ENCODE data around the gene KRTAP10-2. TPM values are rescaled to one million over a fixed set of nuclear protein-coding genes. Genes with fewer than 3 reads are reported as not detected.

Gene KRTAP10-2
- total RNA-seq, 1 experiment from 2014 or later, result not detected

DNA sequence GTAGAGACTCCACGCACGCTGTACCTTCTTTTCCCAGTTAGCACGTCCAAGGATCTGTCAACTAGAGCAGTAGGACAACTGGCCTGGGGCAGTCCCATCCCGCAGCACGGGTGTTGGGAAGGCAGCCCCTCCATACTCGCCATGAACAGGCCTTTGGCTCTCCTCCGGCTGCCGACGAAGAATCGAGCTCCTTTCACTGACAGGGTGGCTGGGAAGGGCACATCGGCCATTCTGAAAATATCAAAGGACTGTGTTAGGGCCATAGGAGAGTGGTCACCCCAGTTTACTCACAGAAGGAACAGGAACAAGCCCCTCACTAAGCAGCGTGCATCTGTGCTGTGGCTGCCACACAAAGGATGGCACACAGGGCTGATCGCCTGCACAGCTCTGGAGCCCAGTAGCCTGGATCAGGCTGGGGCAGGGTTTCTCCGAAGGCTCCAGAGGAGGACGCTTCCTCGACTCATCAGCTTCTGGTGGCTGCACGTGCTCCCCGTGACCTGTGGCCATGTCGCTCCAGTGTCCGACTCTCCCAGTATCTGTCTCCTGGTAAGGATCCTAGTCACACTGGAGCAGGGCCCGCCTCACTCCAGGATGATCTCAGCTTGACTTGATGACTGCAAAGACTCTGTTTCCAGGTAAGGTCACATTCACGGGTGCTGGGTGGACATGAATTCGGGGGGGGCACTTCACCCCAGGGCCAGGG lies 20.3 kb downstream of the KRTAP10-2 start:
- in situ Hi-C loops (cut with HindIII; ENCODE audit: low pct_unique_long_range_greater_than_20kb, low sequenced_read_pairs), result no loop called here
- DNase-seq (ENCODE audit: low read depth), result no peak

DNA sequence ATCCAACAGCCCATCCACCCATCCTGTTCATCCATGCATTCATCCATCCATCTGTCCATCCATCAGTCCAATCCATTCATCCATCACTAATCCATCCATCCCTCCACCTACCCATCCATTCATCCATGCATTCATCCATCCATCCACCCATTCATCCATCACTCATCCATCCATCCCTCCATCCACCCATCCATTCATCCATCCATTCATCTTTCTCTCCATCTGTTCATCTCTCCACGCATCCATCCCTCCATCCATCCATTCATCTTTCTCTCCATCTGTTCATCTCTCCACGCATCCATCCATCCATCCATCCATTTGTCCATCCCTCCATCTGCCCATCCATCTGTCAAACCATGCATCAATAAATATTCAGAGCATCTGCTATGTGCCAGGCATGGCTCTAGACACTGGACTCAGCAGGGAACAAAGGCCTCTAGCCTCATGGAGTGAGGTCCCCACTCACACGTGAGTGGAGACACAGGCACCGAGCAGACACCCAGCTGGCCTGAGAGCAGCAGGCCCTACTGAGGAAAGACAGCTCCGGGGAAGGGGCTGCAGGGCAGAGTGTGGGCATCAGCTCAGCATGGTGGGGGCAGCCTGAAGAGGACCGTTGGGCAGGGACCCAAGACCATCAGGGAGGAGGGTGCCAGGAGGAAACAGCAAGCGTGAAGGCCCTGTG lies 20.9 kb downstream of the KRTAP10-2 start:
- in situ Hi-C loops (cut with HindIII; ENCODE audit: low pct_unique_long_range_greater_than_20kb, low sequenced_read_pairs), result no loop called here
- DNase-seq (ENCODE audit: low read depth), result no peak

- DNase-seq (ENCODE audit: low read depth), result no peak
- in situ Hi-C loops (cut with HindIII; ENCODE audit: low pct_unique_long_range_greater_than_20kb, low sequenced_read_pairs), result no loop called here
These were observed 21.7 kb downstream of the KRTAP10-2 start for GRCh38 chr21:44529503-44530125.

DNA sequence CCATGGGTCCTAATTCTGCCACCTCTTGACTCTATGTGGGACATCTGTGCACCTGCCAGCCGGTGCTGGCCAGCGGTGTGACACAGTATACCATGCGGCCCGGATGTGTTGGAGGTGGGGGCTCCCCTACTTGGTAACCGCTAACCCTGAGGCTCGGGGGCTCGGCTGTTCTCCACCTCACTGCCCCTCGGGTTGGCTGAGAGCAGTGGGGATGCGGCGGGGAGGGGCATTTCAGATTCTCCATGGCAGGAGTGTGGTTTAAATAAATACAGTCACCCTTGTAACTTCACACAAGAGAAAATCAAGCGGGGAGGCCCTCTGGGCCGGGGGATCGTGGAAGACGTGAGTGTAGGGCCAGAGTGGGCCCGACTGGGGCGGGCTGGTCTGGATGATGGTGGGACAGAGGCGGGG lies 22.3 kb downstream of the KRTAP10-2 start:
- in situ Hi-C loops (cut with HindIII; ENCODE audit: low pct_unique_long_range_greater_than_20kb, low sequenced_read_pairs), result no loop called here
- DNase-seq (ENCODE audit: low read depth), result no peak

GRCh38 chr21:44528634-44528995 lies 22.7 kb downstream of the KRTAP10-2 start:
- in situ Hi-C loops (cut with HindIII; ENCODE audit: low pct_unique_long_range_greater_than_20kb, low sequenced_read_pairs), result no loop called here
- no peak for DNase-seq (ENCODE audit: low read depth)

DNA sequence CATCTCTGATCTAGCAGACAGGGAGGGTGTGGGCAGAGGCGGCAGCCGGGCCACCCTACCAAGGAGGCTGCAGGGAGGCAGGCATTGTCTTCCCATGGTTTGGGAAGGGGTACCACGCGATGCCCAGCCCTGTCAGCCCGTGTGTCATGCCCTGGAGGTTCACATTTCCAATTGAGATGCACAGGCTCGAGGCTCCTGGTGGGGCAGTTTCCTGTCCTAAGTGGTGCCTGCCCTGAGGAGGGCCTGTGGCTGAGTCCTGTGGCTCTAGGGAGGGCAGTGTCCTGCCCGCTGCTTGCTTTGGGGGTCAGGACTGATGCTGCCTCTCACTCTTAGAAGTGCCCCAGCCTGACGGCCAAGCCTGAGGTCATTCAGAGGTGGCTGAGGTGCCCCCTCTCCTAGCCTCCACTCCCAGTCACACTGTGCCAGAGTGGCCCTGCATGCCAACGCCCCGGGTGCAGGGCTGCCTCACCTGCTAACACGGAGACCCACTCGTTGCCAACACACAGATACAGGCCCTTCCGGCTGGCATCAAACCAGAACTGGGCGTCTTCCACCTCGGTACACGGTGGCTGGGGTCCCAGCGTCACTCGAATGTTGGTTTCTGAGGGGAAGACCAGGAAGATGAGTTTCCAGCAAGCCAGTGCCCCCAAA lies 23.2 kb downstream of the KRTAP10-2 start:
- in situ Hi-C loops (cut with HindIII; ENCODE audit: low pct_unique_long_range_greater_than_20kb, low sequenced_read_pairs), result no loop called here
- DNase-seq (ENCODE audit: low read depth), result no peak

GRCh38 chr21:44527156-44527982 lies 23.9 kb downstream of the KRTAP10-2 start:
- in situ Hi-C loops (cut with HindIII; ENCODE audit: low pct_unique_long_range_greater_than_20kb, low sequenced_read_pairs), result no loop called here
- DNase-seq (ENCODE audit: low read depth), result no peak

GRCh38 chr21:44526096-44526997 lies 25.0 kb downstream of the KRTAP10-2 start:
- no peak for DNase-seq (ENCODE audit: low read depth)
- in situ Hi-C loops (cut with HindIII; ENCODE audit: low pct_unique_long_range_greater_than_20kb, low sequenced_read_pairs), result no loop called here

DNA sequence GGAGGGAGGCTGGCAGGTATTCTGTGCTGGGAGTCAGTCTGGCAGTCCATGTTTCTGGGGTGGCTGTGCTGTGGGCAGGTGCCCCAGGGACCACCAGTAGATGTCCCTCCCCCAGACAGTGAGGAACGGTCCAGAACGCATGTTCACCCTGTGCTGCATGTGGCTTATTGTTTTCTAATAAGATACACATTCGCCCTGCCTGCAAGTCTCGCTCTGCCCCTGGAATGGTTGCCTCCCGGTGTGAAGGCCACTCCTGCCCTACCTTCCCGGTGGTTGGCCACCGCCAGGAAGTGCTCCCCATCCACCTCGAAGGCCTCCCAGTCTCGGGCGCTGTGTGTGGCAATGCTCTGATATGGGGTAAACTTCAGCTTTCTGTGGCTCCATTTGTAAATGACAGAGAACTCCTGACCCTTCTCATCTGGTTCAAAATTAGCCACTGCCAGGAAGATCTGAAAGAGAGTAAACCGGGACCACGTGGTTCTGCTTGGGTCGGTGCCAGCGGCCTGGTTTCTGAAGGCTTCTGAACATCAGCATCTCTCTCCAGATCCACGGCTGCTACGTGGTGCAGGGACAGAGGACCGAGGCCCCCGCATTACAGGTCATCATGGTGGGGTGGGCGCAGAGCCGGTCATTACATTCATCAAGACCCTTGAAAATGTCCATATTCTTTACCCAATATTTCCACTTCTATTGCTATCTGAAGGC lies 25.8 kb downstream of the KRTAP10-2 start:
- in situ Hi-C loops (cut with HindIII; ENCODE audit: low pct_unique_long_range_greater_than_20kb, low sequenced_read_pairs), result no loop called here

GRCh38 chr21:44524414-44525371 lies 26.6 kb downstream of the KRTAP10-2 start:
- in situ Hi-C loops (cut with HindIII; ENCODE audit: low pct_unique_long_range_greater_than_20kb, low sequenced_read_pairs), result no loop called here
- no peak for DNase-seq (ENCODE audit: low read depth)

More for the DNA sequence above, 25.8 kb downstream of the KRTAP10-2 start:
- no peak for DNase-seq (ENCODE audit: low read depth)

DNA sequence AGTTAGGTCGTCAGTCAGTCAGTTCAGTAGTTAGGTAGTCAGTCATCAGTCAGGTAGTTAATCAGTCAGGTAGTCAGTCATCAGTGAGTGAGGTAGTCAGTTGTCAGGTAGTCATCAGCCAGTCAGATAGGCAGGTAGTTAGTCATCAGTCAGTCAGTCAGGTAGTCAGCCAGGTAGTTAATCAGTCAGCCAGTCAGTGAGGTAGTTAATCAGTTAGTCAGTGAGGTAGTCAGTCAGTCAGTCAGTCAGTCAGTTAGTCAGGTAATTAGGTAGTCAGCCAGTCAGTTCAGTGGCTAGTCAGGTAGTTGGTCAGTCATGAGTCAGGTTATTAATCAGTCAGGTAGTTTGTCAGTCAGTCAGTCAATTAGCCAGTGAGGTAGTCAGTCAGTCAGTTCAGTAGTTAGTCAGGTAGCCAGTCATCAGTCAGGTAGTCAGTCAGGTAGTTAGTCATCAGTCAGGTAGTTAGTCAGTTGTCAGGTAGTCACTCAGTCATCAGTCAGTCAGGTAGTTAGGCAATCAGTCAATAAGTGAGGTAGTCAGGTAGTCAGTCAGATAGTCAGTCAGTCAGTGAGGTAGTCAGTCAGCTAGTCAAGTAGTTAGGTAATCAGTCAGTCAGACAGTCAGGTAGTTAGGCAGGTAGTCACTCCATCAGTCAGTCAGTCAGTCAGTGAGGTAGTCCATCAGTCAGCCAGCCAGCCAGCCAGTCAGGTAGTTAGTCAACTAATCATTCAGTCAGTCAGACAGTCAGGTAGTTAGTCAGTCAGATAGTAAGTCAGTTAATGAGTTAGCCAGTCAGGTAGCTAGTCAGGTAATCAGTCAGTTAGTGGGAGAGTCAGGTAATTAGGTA lies 27.5 kb downstream of the KRTAP10-2 start:
- DNase-seq (ENCODE audit: low read depth), result no peak
- in situ Hi-C loops (cut with HindIII; ENCODE audit: low pct_unique_long_range_greater_than_20kb, low sequenced_read_pairs), result no loop called here

DNA sequence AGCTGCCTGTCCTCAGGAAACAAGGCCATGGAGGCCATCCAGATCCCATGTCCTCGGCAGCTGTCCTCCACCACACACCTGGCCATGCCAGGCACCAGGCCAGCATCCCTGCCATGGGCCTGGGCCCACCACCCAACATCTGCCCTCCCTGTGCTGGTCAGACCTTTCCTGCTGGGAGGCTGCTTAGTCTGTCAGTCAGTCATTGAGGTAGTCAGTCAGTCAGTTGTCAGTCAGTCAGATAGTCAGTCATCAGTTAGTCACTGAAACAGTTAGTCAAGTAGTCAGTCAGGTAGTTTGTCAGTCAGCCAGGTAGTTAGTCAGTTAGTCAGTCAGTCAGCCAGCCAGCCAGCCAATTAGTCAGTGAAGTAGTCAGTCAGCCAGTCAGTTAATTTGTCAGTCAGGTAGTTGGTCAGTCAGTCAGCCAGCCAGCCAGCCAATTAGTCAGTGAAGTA lies 28.5 kb downstream of the KRTAP10-2 start:
- in situ Hi-C loops (cut with HindIII; ENCODE audit: low pct_unique_long_range_greater_than_20kb, low sequenced_read_pairs), result no loop called here
- DNase-seq (ENCODE audit: low read depth), result no peak

DNA sequence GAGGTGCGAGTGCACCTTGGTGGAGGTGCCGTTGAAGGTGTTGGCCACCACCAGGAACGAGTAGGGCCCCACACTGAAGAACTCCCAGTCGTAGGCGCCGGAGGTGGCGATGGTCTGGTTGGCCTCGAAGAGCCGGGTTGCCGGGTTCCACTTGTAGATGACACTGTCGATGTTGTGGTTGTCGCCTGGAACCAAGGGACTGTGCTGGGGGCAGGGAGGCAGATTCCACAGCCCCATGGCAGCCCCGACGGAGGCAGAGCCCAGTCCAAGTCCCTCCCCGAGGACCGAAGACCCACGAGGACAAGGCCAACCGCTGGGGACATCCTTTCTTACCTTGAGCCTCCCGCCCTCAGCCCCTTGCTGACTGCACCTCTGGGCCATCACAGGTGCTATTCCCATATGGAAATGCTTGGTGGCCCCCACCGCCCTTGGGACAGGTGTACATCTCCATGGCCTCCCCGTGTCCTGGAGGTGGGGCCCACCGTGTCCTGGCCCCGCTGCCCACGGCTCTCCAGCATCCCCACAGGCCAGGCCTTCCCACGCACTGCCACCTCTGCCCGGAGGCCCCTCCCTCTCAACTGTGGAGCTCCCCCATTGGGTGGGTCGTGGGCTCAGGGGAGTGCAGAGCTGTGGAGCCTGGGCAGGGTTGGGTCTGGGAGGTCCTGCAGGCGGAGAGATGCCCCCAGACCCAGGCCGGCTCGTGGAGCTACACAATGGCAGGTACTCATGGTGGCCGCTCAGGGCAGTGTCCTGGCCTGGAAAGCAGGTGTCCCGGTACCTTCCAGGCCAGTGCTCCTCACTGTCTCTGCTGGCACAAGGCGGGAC lies 29.2 kb downstream of the KRTAP10-2 start:
- in situ Hi-C loops (cut with HindIII; ENCODE audit: low pct_unique_long_range_greater_than_20kb, low sequenced_read_pairs), result no loop called here
- no peak for DNase-seq (ENCODE audit: low read depth)

DNA sequence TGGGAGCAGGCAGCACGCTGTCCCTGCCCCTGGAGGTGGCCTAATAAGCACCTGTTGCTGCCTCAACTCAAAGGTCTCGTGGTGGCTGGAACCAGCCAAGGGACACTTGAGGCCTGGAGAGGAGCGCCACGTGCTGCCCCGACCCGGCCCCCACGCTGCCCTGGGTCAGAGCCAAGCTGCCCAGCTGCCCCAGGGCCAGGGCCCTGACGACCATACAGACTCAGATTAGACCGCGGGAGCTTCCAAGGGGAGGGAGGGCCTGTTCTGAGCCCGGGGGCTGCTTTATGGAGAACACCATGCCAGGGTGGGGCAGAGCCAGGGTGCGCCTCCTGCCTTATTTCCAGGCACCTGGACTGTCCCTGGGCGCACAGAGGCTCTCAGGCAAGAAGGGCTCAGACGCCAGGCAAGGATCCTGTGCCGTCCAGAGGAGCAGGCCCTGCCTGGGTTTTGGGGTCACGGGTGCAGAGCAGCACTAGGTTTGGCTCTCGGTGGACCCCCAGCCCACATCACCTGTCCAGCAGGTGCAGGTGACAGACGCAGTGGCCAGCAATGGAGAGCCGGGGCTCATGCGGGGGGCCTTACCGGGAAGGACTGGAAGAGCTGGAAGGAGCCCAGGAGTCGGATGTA lies 29.9 kb downstream of the KRTAP10-2 start:
- in situ Hi-C loops (cut with HindIII; ENCODE audit: low pct_unique_long_range_greater_than_20kb, low sequenced_read_pairs), result no loop called here
- no peak for DNase-seq (ENCODE audit: low read depth)
